Liver (tissue), 9 donors: ENCODE results near the gene GPRC5D. TPM values are rescaled to one million over a fixed set of nuclear protein-coding genes. Genes with fewer than 3 reads are reported as not detected.

Experiments
- DNase-seq: peaks from one replicate; pipeline ENCODE4 v3.0.0-alpha.2; 2017; ENCODE audit warnings: low spot score
- H3K27ac ChIP-seq, 2 donors: one replicate each; pipeline ENCODE4 v1.7.0; 2013; ENCODE audit warnings: inconsistent platforms in 2 of 2, low read length in 2 of 2, control low read depth in 1 of 2, low read depth in 1 of 2, mild to moderate bottlenecking in 1 of 2
- H3K27me3 ChIP-seq, 4 donors: one replicate each; pipeline versions ENCODE4 v1.6.1 to v1.7.0; 2013; ENCODE audit warnings: low read length in 3 of 4, inconsistent platforms in 1 of 4, mild to moderate bottlenecking in 1 of 4, moderate library complexity in 1 of 4; ENCODE audit not compliant: control insufficient read depth in 4 of 4, insufficient read depth in 4 of 4
- H3K36me3 ChIP-seq, 4 donors: one replicate each; pipeline versions ENCODE4 v1.6.1 to v1.7.0; 2013; ENCODE audit warnings: low read length in 3 of 4, mild to moderate bottlenecking in 3 of 4, low read depth in 1 of 4, moderate library complexity in 1 of 4; ENCODE audit not compliant: control insufficient read depth in 4 of 4, insufficient read depth in 3 of 4
- H3K4me1 ChIP-seq, 4 donors: one replicate each; pipeline versions ENCODE4 v1.6.1 to v1.7.0; 2013; ENCODE audit warnings: low read length in 3 of 4, mild to moderate bottlenecking in 3 of 4, moderate library complexity in 1 of 4; ENCODE audit not compliant: control insufficient read depth in 4 of 4, insufficient read depth in 4 of 4
- H3K4me3 ChIP-seq, 3 donors: one replicate each; pipeline versions ENCODE4 v1.6.1 to v1.7.0; 2013; ENCODE audit warnings: low read length in 3 of 3, control low read depth in 1 of 3, low read depth in 1 of 3, mild to moderate bottlenecking in 1 of 3
- H3K9ac ChIP-seq, 2 donors: one replicate each; pipeline ENCODE4 v1.7.0; 2013; ENCODE audit warnings: low read length in 2 of 2, mild to moderate bottlenecking in 2 of 2, moderate library complexity in 2 of 2, control low read depth in 1 of 2, low read depth in 1 of 2
- H3K9me3 ChIP-seq, 4 donors: one replicate each; pipeline versions ENCODE4 v1.6.1 to v1.7.0; 2013; ENCODE audit warnings: low read length in 3 of 4; ENCODE audit not compliant: control insufficient read depth in 4 of 4
- EGR1 ChIP-seq, 2 donors: IDR thresholded peaks; 2 replicates each; pipeline ENCODE4 v1.6.1; 2016 to 2018; ENCODE audit warnings: antibody characterized with exemption in 2 of 2, low read depth in 2 of 2
- FOXA1 ChIP-seq: IDR thresholded peaks from 2 replicates; pipeline ENCODE4 v1.6.1; 2016; ENCODE audit warnings: antibody characterized with exemption
- FOXA2 ChIP-seq: IDR thresholded peaks from 2 replicates; pipeline ENCODE4 v1.6.1; 2016; ENCODE audit warnings: antibody characterized with exemption
- GABPA ChIP-seq, 2 donors: IDR thresholded peaks in 1 of 2; conservative IDR thresholded peaks in 1 of 2; 2 replicates each; pipeline ENCODE4 v1.6.1; 2016; ENCODE audit warnings: antibody characterized with exemption in 2 of 2, mild to moderate bottlenecking in 1 of 2, moderate library complexity in 1 of 2
- HNF4A ChIP-seq, 2 donors: conservative IDR thresholded peaks; 2 replicates each; pipeline ENCODE4 v1.6.1; 2016; ENCODE audit warnings: antibody characterized with exemption in 2 of 2, mild to moderate bottlenecking in 2 of 2
- HNF4G ChIP-seq: IDR thresholded peaks from 2 replicates; pipeline ENCODE4 v1.6.1; 2016; ENCODE audit warnings: antibody characterized with exemption
- JUND ChIP-seq, 2 donors: IDR thresholded peaks; 2 replicates each; pipeline ENCODE4 v1.6.1; 2016; ENCODE audit warnings: antibody characterized with exemption in 2 of 2
- NR2F2 ChIP-seq: IDR thresholded peaks from 2 replicates; pipeline ENCODE4 v1.6.1; 2016; ENCODE audit warnings: antibody characterized with exemption
- RAD21 ChIP-seq, 2 donors: IDR thresholded peaks; 2 replicates each; pipeline ENCODE4 v1.6.1; 2016; ENCODE audit warnings: antibody characterized with exemption in 2 of 2, mild to moderate bottlenecking in 2 of 2
- SP1 ChIP-seq: IDR thresholded peaks from 2 replicates; pipeline ENCODE4 v1.6.1; 2018; ENCODE audit warnings: antibody characterized with exemption, mild to moderate bottlenecking
- TAF1 ChIP-seq: conservative IDR thresholded peaks from 2 replicates; pipeline ENCODE4 v1.6.1; 2016; ENCODE audit warnings: antibody characterized with exemption, mild to moderate bottlenecking
- YY1 ChIP-seq: IDR thresholded peaks from 2 replicates; pipeline ENCODE4 v1.6.1; 2016; ENCODE audit warnings: antibody characterized with exemption, mild to moderate bottlenecking
- WGBS: extraction: QIAGEN DNeasy Blood & Tissue Kit; methylation state at CpG from one replicate; pipeline ENCODE4 v1.1.7; 2013; 5-methylcytosine and 5-hydroxymethylcytosine counted together
- polyA plus RNA-seq, 2 donors: library from polyadenylated mRNA; stranded (reverse) in 1 of 2; unstranded in 1 of 2; fragments of 200-250 nt in 1 of 2; fragments of >200 nt in 1 of 2; fragmentation: Nextera tagmentation in 1 of 2; extraction: Ambion mirVana in 1 of 2; gene quantifications; one replicate each; pipeline versions ENCODE4 v1.2.1 to v1.2.3, GENCODE V29; 2013 to 2015
- total RNA-seq, 2 donors: library from RNA; depleted of rRNA; stranded (reverse); fragments of >200 nt; gene quantifications; one replicate each; pipeline ENCODE4 v1.2.3, GENCODE V29; 2014
- TF ChIP-seq, protein P1 (sequence below): fragments of 150-350 bp; IDR thresholded peaks from 2 replicates; pipeline ENCODE4 v1.5.1; 2017; ENCODE audit warnings: improper control_type of control experiment, low read depth, low read length; ENCODE audit not compliant: missing input control
- TF ChIP-seq, protein P2 (sequence below): IDR thresholded peaks from 2 replicates; pipeline ENCODE4 v1.6.1; 2016; ENCODE audit warnings: antibody characterized with exemption
- TF ChIP-seq, protein P3 (sequence below): IDR thresholded peaks from 2 replicates; pipeline ENCODE4 v1.6.1; 2016; ENCODE audit warnings: antibody characterized with exemption
- donor health status: healthy.
- donor health status: healthy.
- donor health status: healthy.
- donor health status: healthy.
- donor health status: healthy.

Gene GPRC5D
- total and polyA plus RNA-seq, 4 donors: 0.13 to 0.17 TPM; not detected in 2

DNA sequence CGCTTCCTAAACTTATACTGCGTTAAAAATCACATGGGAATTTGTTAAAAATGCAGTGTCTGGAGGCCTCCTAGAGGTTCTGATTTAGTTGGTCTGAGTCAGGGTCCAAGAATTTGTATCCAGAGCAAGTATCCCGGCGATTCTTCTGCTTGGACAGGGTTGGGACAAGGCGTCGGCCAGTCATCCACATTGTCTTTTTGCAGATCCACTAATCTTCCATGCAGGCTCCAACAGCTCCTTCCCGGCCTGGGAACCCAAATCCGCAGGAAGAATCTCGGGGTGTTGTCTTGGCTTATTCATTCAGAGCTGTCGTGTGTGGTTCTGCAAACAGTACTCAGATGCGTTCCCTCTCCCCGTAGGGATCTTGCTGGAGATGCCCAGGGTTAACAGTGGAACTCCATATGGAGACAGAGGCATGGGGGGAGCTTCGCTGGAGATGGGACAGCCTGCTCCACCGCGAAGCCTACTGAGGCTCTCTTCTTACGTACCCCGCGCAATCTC lies 25.3 kb downstream of the GPRC5D start:
- no peak overlapping the region for H3K9ac ChIP-seq
- no peaks in the 10 kb centered on the region for H3K27me3 ChIP-seq
- no peaks in the 10 kb centered on the region for H3K4me1 ChIP-seq
- TF ChIP-seq FOXA2 (no peak), YY1 (no peak), NR2F2 (no peak), GABPA (IDR thresholded peaks at IDR 0.05 in 1 of 2, conservative IDR thresholded peaks at IDR 0.05 in 1 of 2) (no peak), HNF4A (conservative IDR thresholded peaks at IDR 0.05) (no peak), HNF4G (no peak), EGR1 (IDR thresholded peaks at IDR 0.05; ENCODE audit: low read depth in 2 of 2) (no peak), RAD21 (IDR thresholded peaks at IDR 0.05) (no peak)
- TF ChIP-seq, protein P1, sequence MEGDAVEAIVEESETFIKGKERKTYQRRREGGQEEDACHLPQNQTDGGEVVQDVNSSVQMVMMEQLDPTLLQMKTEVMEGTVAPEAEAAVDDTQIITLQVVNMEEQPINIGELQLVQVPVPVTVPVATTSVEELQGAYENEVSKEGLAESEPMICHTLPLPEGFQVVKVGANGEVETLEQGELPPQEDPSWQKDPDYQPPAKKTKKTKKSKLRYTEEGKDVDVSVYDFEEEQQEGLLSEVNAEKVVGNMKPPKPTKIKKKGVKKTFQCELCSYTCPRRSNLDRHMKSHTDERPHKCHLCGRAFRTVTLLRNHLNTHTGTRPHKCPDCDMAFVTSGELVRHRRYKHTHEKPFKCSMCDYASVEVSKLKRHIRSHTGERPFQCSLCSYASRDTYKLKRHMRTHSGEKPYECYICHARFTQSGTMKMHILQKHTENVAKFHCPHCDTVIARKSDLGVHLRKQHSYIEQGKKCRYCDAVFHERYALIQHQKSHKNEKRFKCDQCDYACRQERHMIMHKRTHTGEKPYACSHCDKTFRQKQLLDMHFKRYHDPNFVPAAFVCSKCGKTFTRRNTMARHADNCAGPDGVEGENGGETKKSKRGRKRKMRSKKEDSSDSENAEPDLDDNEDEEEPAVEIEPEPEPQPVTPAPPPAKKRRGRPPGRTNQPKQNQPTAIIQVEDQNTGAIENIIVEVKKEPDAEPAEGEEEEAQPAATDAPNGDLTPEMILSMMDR: no peak
- no peak for DNase-seq
- 88% methylated on average over 18 of the region's 18 CpGs for WGBS
- no peak overlapping the region for H3K27ac ChIP-seq
- no peaks in the 10 kb centered on the region for H3K36me3 ChIP-seq
- H3K9me3 ChIP-seq: no peaks in the 10 kb centered on the region
- H3K4me3 ChIP-seq: no peak overlapping the region

DNA sequence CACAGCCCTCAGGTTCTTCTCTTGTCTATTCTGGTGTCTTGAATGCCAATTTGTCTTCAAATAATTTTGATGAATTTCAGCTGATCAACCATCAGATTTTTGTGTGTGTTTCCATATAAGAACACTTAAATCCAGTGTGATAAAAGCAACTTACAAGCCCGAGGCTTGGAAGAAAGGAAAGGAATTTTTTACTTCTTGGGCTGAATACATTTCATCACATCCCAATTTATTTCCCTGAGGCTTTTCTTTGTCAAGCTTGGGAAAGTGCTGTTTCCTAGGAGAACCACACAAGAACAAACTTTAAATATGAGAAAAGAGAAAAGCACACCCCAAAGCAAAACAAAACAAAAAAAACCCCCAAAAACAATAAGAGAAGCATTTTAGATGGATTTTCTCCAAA lies 26.6 kb downstream of the GPRC5D start:
- no peaks in the 10 kb centered on the region for H3K9me3 ChIP-seq
- H3K27me3 ChIP-seq: no peaks in the 10 kb centered on the region
- WGBS: 62% methylated on average over 1 of the region's 1 CpG
- no peak overlapping the region for H3K4me3 ChIP-seq
- H3K36me3 ChIP-seq: no peaks in the 10 kb centered on the region
- H3K4me1 ChIP-seq: no peaks in the 10 kb centered on the region
- no peak overlapping the region for H3K9ac ChIP-seq
- no peak for TF ChIP-seq SP1
- no peak for TF ChIP-seq FOXA1
- TF ChIP-seq EGR1 (IDR thresholded peaks at IDR 0.05; ENCODE audit: low read depth in 2 of 2): no peak
- TF ChIP-seq JUND (IDR thresholded peaks at IDR 0.05): no peak
- no peak for TF ChIP-seq TAF1
- TF ChIP-seq GABPA (IDR thresholded peaks at IDR 0.05 in 1 of 2, conservative IDR thresholded peaks at IDR 0.05 in 1 of 2): no peak
- TF ChIP-seq, protein P1: no peak
- TF ChIP-seq FOXA2: no peak
- no peak for TF ChIP-seq HNF4G
- TF ChIP-seq, protein P2, sequence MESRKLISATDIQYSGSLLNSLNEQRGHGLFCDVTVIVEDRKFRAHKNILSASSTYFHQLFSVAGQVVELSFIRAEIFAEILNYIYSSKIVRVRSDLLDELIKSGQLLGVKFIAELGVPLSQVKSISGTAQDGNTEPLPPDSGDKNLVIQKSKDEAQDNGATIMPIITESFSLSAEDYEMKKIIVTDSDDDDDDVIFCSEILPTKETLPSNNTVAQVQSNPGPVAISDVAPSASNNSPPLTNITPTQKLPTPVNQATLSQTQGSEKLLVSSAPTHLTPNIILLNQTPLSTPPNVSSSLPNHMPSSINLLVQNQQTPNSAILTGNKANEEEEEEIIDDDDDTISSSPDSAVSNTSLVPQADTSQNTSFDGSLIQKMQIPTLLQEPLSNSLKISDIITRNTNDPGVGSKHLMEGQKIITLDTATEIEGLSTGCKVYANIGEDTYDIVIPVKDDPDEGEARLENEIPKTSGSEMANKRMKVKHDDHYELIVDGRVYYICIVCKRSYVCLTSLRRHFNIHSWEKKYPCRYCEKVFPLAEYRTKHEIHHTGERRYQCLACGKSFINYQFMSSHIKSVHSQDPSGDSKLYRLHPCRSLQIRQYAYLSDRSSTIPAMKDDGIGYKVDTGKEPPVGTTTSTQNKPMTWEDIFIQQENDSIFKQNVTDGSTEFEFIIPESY: no peak
- TF ChIP-seq, protein P3, sequence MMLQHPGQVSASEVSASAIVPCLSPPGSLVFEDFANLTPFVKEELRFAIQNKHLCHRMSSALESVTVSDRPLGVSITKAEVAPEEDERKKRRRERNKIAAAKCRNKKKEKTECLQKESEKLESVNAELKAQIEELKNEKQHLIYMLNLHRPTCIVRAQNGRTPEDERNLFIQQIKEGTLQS: no peak
- no peak for TF ChIP-seq RAD21 (IDR thresholded peaks at IDR 0.05)
- no peak for TF ChIP-seq YY1
- no peak for DNase-seq
- no peak overlapping the region for H3K27ac ChIP-seq
